Breast epithelium (tissue), 3 donors: Measurements from ENCODE around the gene PSMG1.

ENCODE experiments used
- CTCF ChIP-seq, 3 donors: fragments of 450-650 bp; IDR thresholded peaks; one replicate each; pipeline ENCODE4 v1.5.1; 2016 to 2017; ENCODE audit warnings: antibody characterized with exemption in 3 of 3, mild to moderate bottlenecking in 3 of 3, moderate library complexity in 3 of 3
- POLR2A ChIP-seq: fragments of 450-650 bp; IDR thresholded peaks from one replicate; pipeline ENCODE4 v1.6.1; 2016; ENCODE audit warnings: antibody characterized with exemption, mild to moderate bottlenecking, moderate library complexity
- POLR2AphosphoS5 ChIP-seq, 3 donors: sonication (generic); formaldehyde crosslinking; IDR thresholded peaks; one replicate each; pipeline ENCODE4 v1.6.1; 2017; ENCODE audit warnings: antibody characterized with exemption in 3 of 3

DNA sequence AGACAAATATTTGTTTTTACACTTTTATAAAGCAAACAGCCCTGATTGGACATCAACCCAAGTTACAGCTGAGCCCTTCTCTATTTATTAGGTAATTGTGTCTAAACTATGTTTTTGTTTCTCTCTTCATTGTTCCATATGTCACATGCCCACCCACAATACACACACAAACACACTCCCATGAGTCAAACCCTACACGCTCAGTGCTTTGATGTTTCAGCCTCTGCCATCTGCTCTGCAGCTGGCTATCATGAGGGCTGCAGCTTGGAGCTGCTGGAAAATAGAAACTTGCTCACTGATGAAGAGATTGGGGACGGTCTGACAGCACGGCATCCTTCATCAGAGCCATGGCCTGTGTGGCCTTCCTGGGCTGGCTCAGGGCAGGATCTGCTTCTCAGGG is 41.7 kb downstream of the PSMG1 start:
- TF ChIP-seq CTCF (IDR thresholded peaks at IDR 0.05): no peak
- TF ChIP-seq POLR2A: no peak
- TF ChIP-seq POLR2AphosphoS5 (IDR thresholded peaks at IDR 0.05): no peak
